Bronchial epithelial cell (primary cell): Measurements from ENCODE around the gene FBXO17. TPM values are rescaled to one million over a fixed set of nuclear protein-coding genes. Genes with fewer than 3 reads are reported as not detected.

ENCODE experiments used
- DNase-seq: peaks from one replicate; pipeline ENCODE4 v3.0.0-alpha.2; 2010; ENCODE audit warnings: low read depth
- FAIRE-seq: peaks from 2 replicates; lab custom pipeline; 2011; peaks lifted over from hg19 to GRCh38; lab: Jason Lieb, UNC
- H3K27me3 ChIP-seq: 2 replicates; pipeline ENCODE4 v1.5.1; 2011; ENCODE audit warnings: low read length; ENCODE audit not compliant: control insufficient read depth, insufficient read depth
- H3K36me3 ChIP-seq: 2 replicates; pipeline ENCODE4 v1.5.1; 2011; ENCODE audit warnings: low read length; ENCODE audit not compliant: control insufficient read depth, insufficient read depth
- H3K4me3 ChIP-seq: 2 replicates; pipeline ENCODE4 v1.5.1; 2011; ENCODE audit warnings: mild to moderate bottlenecking, low read depth, low read length, control low read depth
- total RNA-seq: library from RNA; depleted of rRNA; stranded (reverse); fragments of >200 nt; gene quantifications from 2 replicates; pipeline ENCODE4 v1.2.1, GENCODE V29; 2014
- TF ChIP-seq, protein P1 (sequence below): IDR thresholded peaks from 2 replicates; pipeline ENCODE4 v1.5.1; 2011; ENCODE audit warnings: mild to moderate bottlenecking, moderate library complexity, low read length, control low read depth, inconsistent platforms; ENCODE audit not compliant: insufficient read depth, severe bottlenecking

FBXO17 gene
- total RNA-seq, 1 donor from 2014 or later, result 11.6 TPM

DNA sequence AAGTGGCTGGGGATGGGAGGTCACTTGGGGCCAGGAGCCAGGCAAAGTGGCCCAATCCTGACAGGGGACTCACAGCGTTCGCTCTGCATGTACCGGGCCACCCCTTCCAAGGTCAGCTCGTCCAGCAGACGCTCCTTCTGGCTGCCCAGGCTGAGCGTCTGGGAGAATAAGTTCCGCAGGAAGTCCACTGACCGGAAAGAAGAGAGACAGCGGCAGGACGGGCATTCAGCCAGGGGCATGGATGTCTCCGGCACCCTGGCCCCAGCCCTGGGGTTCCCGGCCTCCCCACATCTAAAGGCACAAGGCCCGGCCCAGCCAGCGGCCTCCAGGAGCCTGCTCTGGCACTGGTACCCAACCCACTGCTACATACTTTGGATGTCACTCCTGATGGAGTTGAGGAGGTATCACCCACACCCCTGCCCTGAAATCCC, 82.2 kb downstream of the FBXO17 start:
- H3K36me3 ChIP-seq, result peaks cover 13% of the 10 kb centered on the region

DNA sequence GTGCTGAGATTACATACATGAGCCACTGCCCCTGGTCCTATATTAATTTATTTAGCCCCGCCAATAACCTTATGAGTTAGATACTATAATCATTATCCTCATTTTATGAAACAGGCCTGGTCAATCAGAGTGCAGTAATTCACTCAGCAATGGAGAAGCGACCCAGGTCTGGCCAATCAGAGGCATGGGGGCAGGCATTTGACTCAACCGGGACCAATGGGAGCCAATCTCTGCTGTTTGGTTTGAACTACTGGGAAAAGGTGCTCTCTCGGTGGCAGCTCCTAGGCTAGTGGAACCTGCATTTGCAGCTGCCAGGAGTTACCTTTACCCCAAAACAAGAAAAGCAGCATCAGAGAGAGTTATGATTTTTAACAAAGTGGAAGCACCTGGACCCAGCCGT, 82.7 kb downstream of the FBXO17 start:
- TF ChIP-seq, protein P1, sequence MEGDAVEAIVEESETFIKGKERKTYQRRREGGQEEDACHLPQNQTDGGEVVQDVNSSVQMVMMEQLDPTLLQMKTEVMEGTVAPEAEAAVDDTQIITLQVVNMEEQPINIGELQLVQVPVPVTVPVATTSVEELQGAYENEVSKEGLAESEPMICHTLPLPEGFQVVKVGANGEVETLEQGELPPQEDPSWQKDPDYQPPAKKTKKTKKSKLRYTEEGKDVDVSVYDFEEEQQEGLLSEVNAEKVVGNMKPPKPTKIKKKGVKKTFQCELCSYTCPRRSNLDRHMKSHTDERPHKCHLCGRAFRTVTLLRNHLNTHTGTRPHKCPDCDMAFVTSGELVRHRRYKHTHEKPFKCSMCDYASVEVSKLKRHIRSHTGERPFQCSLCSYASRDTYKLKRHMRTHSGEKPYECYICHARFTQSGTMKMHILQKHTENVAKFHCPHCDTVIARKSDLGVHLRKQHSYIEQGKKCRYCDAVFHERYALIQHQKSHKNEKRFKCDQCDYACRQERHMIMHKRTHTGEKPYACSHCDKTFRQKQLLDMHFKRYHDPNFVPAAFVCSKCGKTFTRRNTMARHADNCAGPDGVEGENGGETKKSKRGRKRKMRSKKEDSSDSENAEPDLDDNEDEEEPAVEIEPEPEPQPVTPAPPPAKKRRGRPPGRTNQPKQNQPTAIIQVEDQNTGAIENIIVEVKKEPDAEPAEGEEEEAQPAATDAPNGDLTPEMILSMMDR, result no peak
- FAIRE-seq (no peak), DNase-seq (no peak)
- H3K27me3 ChIP-seq, result no peaks in the 10 kb centered on the region
- no peak overlapping the region for H3K4me3 ChIP-seq
- peaks cover 13% of the 10 kb centered on the region for H3K36me3 ChIP-seq

More for the DNA sequence above, 82.2 kb downstream of the FBXO17 start:
- no peaks in the 10 kb centered on the region for H3K27me3 ChIP-seq
- TF ChIP-seq, protein P1, result no peak
- no peak overlapping the region for H3K4me3 ChIP-seq
- no peak for FAIRE-seq
- no peak for DNase-seq

GRCh38 chr19:38891771-38892170, 83.8 kb downstream of the FBXO17 start:
- no peak overlapping the region for H3K4me3 ChIP-seq

More at GRCh38 chr19:38891771-38892170, 83.8 kb downstream of the FBXO17 start:
- Histone ChIP-seq H3K27me3 (no peaks in the 10 kb centered on the region), H3K36me3 (peaks cover 13% of the 10 kb centered on the region)
- TF ChIP-seq, protein P1, result no peak
- FAIRE-seq, result no peak
- no peak for DNase-seq

Other genes with a start within 250 kb of the FBXO17 start
- gene CAPN12, start 231.3 kb downstream of the FBXO17 start, total RNA-seq, result 6.6 and 6.8 TPM in 2 replicates
- 11.3 and 406 TPM in 2 replicates for gene LGALS7, start 202.2 kb downstream of the FBXO17 start, total RNA-seq
- gene LGALS7B, start 186.5 kb downstream of the FBXO17 start, total RNA-seq, result 1,636 and 4,049 TPM in 2 replicates
- 0.64 and 1.1 TPM in 2 replicates for gene LGALS4, start 162.8 kb downstream of the FBXO17 start, total RNA-seq
- 44.5 and 51.1 TPM in 2 replicates for gene ECH1, start 143.9 kb downstream of the FBXO17 start, total RNA-seq
- gene HNRNPL, start 125.8 kb downstream of the FBXO17 start, total RNA-seq, result 172 and 246 TPM in 2 replicates
- 8.7 and 12.3 TPM in 2 replicates for gene RINL, start 97.5 kb downstream of the FBXO17 start, total RNA-seq
- gene SIRT2, start 76.1 kb downstream of the FBXO17 start, total RNA-seq, result 41.3 and 44.7 TPM in 2 replicates
- 23.2 and 25.9 TPM in 2 replicates for gene NFKBIB, start 75.8 kb downstream of the FBXO17 start, total RNA-seq
- 0.13 TPM in 1 of 2 replicates, not detected in the other for gene CCER2, start 63.6 kb downstream of the FBXO17 start, total RNA-seq
- gene SARS2, start 45.0 kb downstream of the FBXO17 start, total RNA-seq, result 5.4 and 8.2 TPM in 2 replicates
- 56.5 and 62.4 TPM in 2 replicates for gene MRPS12, start 44.8 kb downstream of the FBXO17 start, total RNA-seq
- gene FBXO27, start 56.8 kb upstream of the FBXO17 start, total RNA-seq, result 5.3 and 5.8 TPM in 2 replicates
- gene ACP7, start 108.6 kb upstream of the FBXO17 start, total RNA-seq, result 0.53 and 0.77 TPM in 2 replicates
- 4.5 and 6.8 TPM in 2 replicates for gene PAK4, start 150.0 kb upstream of the FBXO17 start, total RNA-seq
- gene NCCRP1, start 221.2 kb upstream of the FBXO17 start, total RNA-seq, result 9.5 and 22.4 TPM in 2 replicates
- not detected in 2 replicates for gene SYCN, start 228.5 kb upstream of the FBXO17 start, total RNA-seq